Karpas-422 (cell line): ENCODE results near the gene LILRB5. TPM values are rescaled to one million over a fixed set of nuclear protein-coding genes. Genes with fewer than 3 reads are reported as not detected.

ENCODE experiments used
- DNase-seq: peaks from one replicate; pipeline ENCODE4 v3.0.0-alpha.2; 2015
- H2AFZ ChIP-seq: fragments of 200-600 bp; sonication (generic); 2 replicates; pipeline ENCODE4 v1.6.1; 2014; ENCODE audit warnings: antibody characterized with exemption, low read length, mixed read lengths
- H3K27ac ChIP-seq: fragments of 200-600 bp; sonication (generic); 2 replicates; pipeline ENCODE4 v1.5.1; 2014; ENCODE audit warnings: mild to moderate bottlenecking, low read length, moderate library complexity
- H3K27me3 ChIP-seq: fragments of 200-600 bp; sonication (generic); 2 replicates; pipeline ENCODE4 v1.6.1; 2014; ENCODE audit warnings: low read length, mixed read lengths
- H3K36me3 ChIP-seq: fragments of 200-600 bp; sonication (generic); 2 replicates; pipeline ENCODE4 v1.6.1; 2014; ENCODE audit warnings: low read length, mixed read lengths; ENCODE audit not compliant: insufficient read depth
- H3K4me1 ChIP-seq: fragments of 200-600 bp; sonication (generic); 2 replicates; pipeline ENCODE4 v1.6.1; 2014; ENCODE audit warnings: mild to moderate bottlenecking, low read length, mixed read lengths
- H3K4me2 ChIP-seq: fragments of 200-600 bp; sonication (generic); 2 replicates; pipeline ENCODE4 v1.6.1; 2014; ENCODE audit warnings: low read length, low read depth, mild to moderate bottlenecking; ENCODE audit not compliant: poor library complexity, severe bottlenecking
- H3K4me3 ChIP-seq: fragments of 200-600 bp; sonication (generic); 2 replicates; pipeline ENCODE4 v1.5.1; 2014; ENCODE audit warnings: mild to moderate bottlenecking, antibody characterized with exemption, low read length, mixed read lengths
- H3K79me2 ChIP-seq: fragments of 200-600 bp; sonication (generic); 2 replicates; pipeline ENCODE4 v1.6.1; 2014; ENCODE audit warnings: mild to moderate bottlenecking, low read length, mixed read lengths
- H3K9ac ChIP-seq: fragments of 200-600 bp; sonication (generic); 2 replicates; pipeline ENCODE4 v1.6.0; 2014; ENCODE audit warnings: low read length
- H3K9me2 ChIP-seq: fragments of 200-600 bp; sonication (generic), shearing (Covaris generic); replicated peaks from 2 replicates; pipeline ENCODE4 v1.6.0; 2014; ENCODE audit warnings: mild to moderate bottlenecking, low read length, moderate library complexity; ENCODE audit not compliant: insufficient read depth
- H3K9me3 ChIP-seq: fragments of 300-700, 200-600 bp; sonication (generic); 2 replicates; pipeline ENCODE4 v1.6.1; 2014; ENCODE audit warnings: low read length, mixed read lengths
- H4K20me1 ChIP-seq: fragments of 200-600 bp; sonication (generic); 2 replicates; pipeline ENCODE4 v1.6.1; 2014; ENCODE audit warnings: mild to moderate bottlenecking, antibody characterized with exemption, low read length, low read depth; ENCODE audit not compliant: insufficient read depth
- small RNA-seq: library from RNA; depleted of rRNA; stranded (forward); fragments of <200 nt; gene quantifications from one replicate; pipeline ENCODE3, GENCODE V24; 2014
- total RNA-seq: library from RNA; depleted of rRNA; stranded (reverse); fragments of >200 nt; shearing (Covaris generic); gene quantifications from 2 replicates; pipeline ENCODE4 v1.2.3, GENCODE V29; 2014; ENCODE audit warnings: low replicate concordance; rRNA removed

The LILRB5 gene
- total RNA-seq, 1 experiment from 2014 or later: not detected

DNA sequence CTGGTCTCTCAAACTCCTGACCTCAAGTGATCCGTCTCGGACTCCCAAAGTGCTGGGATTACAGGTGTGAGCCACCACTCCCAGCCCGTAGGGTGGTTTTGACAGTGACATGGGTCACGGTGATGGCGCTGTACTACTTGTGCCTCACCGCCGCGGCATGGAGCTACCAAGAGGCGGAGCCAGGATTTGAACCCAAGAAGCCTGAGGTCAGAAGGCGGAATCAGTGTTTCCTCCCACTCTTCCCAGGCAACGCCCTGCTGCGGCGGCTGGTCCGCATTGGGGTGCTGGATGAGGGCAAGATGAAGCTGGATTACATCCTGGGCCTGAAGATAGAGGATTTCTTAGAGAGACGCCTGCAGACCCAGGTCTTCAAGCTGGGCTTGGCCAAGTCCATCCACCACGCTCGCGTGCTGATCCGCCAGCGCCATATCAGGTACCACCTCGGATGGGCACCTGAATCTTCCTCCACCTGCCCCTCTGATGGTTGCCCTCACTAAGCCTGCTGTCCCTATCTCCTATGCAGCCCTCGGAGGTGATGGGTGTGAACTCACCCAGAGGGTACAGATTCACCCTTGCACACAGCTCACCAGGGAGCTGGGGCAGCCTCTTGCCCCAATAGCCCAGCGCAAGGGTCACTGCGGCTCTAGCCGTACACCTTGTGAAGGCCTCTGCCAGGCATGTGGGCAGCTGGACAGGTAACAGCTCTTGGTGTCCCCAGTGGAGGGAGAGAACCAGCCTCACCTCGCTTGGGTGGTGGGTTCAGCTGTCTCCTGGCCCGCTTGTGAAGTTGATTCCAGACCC is 50.8 kb downstream of the LILRB5 start:
- peak; percentile 39 for DNase-seq
- Histone ChIP-seq H3K27ac (no peak overlapping the region), H4K20me1 (peaks cover 75% of the 10 kb centered on the region), H2AFZ (no peak overlapping the region), H3K79me2 (peaks cover 44% of the 10 kb centered on the region), H3K4me3 (no peak overlapping the region), H3K9me2 (no peaks in the 10 kb centered on the region), H3K4me1 (peaks cover 18% of the 10 kb centered on the region), H3K36me3 (peaks cover 62% of the 10 kb centered on the region), H3K27me3 (no peaks in the 10 kb centered on the region), H3K9ac (no peak overlapping the region), H3K4me2 (no peak overlapping the region), H3K9me3 (no peaks in the 10 kb centered on the region)

DNA sequence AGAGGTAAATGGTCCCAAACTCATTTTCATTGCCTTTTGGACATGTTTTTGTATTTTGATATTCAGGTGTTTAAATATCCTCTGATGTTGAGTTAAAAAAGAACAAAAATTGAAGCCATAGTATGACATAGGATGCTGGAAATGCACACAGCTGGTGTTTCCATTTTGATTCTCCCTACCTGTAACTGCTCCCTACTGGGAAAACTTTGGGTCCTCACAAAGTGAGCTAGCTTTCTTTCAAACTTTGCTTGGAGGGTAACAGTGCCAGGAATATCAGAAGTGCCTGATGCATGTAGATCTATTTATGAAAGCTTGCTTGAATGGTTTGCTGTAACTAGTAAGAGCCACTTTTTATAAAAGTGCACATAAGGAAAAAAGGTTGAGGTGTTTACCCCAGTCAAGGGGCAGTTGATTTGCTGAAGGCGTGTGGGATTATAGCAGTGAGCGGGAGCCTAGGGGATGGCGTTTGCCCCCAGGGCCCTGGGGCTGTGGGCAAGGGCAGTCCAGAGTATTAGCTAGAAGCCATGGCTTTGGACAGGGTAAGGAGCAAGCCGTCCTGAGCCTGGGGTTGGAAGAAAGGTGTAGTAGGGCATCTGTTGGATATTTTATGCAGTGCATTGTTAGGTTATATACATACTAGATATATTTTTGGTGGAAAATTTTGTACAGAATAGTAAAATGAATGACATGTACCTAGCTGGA is 52.2 kb downstream of the LILRB5 start:
- H3K79me2 ChIP-seq: peaks cover 47% of the 10 kb centered on the region
- H3K9me3 ChIP-seq: no peaks in the 10 kb centered on the region
- H2AFZ ChIP-seq: no peak overlapping the region
- peaks cover 77% of the 10 kb centered on the region for H4K20me1 ChIP-seq
- no peak overlapping the region for H3K27ac ChIP-seq
- no peak for DNase-seq
- no peak overlapping the region for H3K4me3 ChIP-seq
- peaks cover 65% of the 10 kb centered on the region for H3K36me3 ChIP-seq
- no peak overlapping the region for H3K9ac ChIP-seq
- no peaks in the 10 kb centered on the region for H3K27me3 ChIP-seq
- no peaks in the 10 kb centered on the region for H3K9me2 ChIP-seq
- H3K4me1 ChIP-seq: peaks cover 21% of the 10 kb centered on the region
- H3K4me2 ChIP-seq: no peak overlapping the region

GRCh38 chr19:54203151-54203611 is 53.9 kb downstream of the LILRB5 start:
- peak overlapping the region; percentile 71; the same call in 1 of the 2 replicates for H3K9ac ChIP-seq
- H3K4me3 ChIP-seq: no peak overlapping the region
- H3K27ac ChIP-seq: no peak overlapping the region

GRCh38 chr19:54201980-54202379 is 55.1 kb downstream of the LILRB5 start:
- Histone ChIP-seq H3K27me3 (no peaks in the 10 kb centered on the region), H3K27ac (peak overlapping the region; percentile 69; the same call in 1 of the 2 replicates), H2AFZ (no peak overlapping the region), H4K20me1 (peaks cover 58% of the 10 kb centered on the region), H3K9me2 (no peaks in the 10 kb centered on the region), H3K4me3 (peak overlapping the region; percentile 85), H3K4me2 (peak overlapping the region; percentile 90), H3K9me3 (no peaks in the 10 kb centered on the region), H3K36me3 (peaks cover 57% of the 10 kb centered on the region), H3K4me1 (peaks cover 29% of the 10 kb centered on the region), H3K79me2 (peaks cover 47% of the 10 kb centered on the region), H3K9ac (peak overlapping the region; percentile 71)
- peak; percentile 42 for DNase-seq

More at GRCh38 chr19:54203151-54203611, 53.9 kb downstream of the LILRB5 start:
- peaks cover 65% of the 10 kb centered on the region for H3K36me3 ChIP-seq
- no peaks in the 10 kb centered on the region for H3K27me3 ChIP-seq
- H3K4me1 ChIP-seq: peaks cover 29% of the 10 kb centered on the region
- H3K9me3 ChIP-seq: no peaks in the 10 kb centered on the region
- H4K20me1 ChIP-seq: peaks cover 66% of the 10 kb centered on the region
- H3K79me2 ChIP-seq: peaks cover 47% of the 10 kb centered on the region
- no peak overlapping the region for H2AFZ ChIP-seq
- peak overlapping the region; percentile 90 for H3K4me2 ChIP-seq
- no peaks in the 10 kb centered on the region for H3K9me2 ChIP-seq
- DNase-seq: no peak

DNA sequence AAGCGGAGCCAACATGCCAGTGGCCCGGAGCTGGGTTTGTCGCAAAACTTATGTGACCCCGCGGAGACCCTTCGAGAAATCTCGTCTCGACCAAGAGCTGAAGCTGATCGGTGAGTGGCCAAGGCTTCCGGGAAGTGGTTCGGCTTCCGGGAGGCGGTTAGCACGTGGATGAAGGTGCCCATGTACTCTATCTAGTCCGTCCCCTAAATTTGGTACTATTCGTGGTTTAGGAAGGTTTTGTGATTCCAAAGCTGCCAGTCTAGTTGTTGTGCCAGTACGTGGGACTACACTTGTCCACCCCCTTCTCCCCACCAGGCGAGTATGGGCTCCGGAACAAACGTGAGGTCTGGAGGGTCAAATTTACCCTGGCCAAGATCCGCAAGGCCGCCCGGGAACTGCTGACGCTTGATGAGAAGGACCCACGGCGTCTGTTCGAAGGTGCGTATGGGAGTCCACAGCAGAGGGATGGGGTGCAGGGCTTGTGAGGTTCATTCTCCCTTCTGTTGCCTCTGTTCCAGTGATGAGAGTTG is 55.8 kb downstream of the LILRB5 start:
- peaks cover 52% of the 10 kb centered on the region for H4K20me1 ChIP-seq

More for the DNA sequence above, 55.8 kb downstream of the LILRB5 start:
- no peak for DNase-seq
- H3K9me2 ChIP-seq: no peaks in the 10 kb centered on the region
- no peaks in the 10 kb centered on the region for H3K9me3 ChIP-seq
- H3K4me2 ChIP-seq: peak overlapping the region; percentile 90
- no peaks in the 10 kb centered on the region for H3K27me3 ChIP-seq
- H3K4me1 ChIP-seq: peaks cover 29% of the 10 kb centered on the region
- no peak overlapping the region for H2AFZ ChIP-seq
- H3K79me2 ChIP-seq: peaks cover 47% of the 10 kb centered on the region
- peak overlapping the region; percentile 69 for H3K27ac ChIP-seq
- H3K36me3 ChIP-seq: peaks cover 51% of the 10 kb centered on the region
- peak overlapping the region; percentile 85 for H3K4me3 ChIP-seq
- peak overlapping the region; percentile 71 for H3K9ac ChIP-seq

Small RNAs within 50 kb of the gene (small RNA-seq; reads per million reads assigned to genes)
- gene AC245884.12 (not detected), gene MIR4752 (not detected), gene RNU6-1307P (not detected)

Other genes with a start within 250 kb of the LILRB5 start
- not detected in 2 replicates for gene VSTM1, start 193.4 kb downstream of the LILRB5 start, total RNA-seq
- gene TARM1, start 175.9 kb downstream of the LILRB5 start, total RNA-seq: not detected in 2 replicates
- 0.22 TPM in 1 of 2 replicates, not detected in the other for gene OSCAR, start 156.5 kb downstream of the LILRB5 start, total RNA-seq
- gene NDUFA3, start 154.4 kb downstream of the LILRB5 start, total RNA-seq: 79.5 and 105 TPM in 2 replicates
- gene TFPT, start 141.6 kb downstream of the LILRB5 start, total RNA-seq: 21.5 and 39.9 TPM in 2 replicates
- gene PRPF31, start 141.5 kb downstream of the LILRB5 start, total RNA-seq: 25.2 and 61.3 TPM in 2 replicates
- 31.2 and 45.0 TPM in 2 replicates for gene CNOT3, start 119.5 kb downstream of the LILRB5 start, total RNA-seq
- 1.6 and 14.0 TPM in 2 replicates for gene LENG1, start 97.6 kb downstream of the LILRB5 start, total RNA-seq
- 6.2 TPM in 1 of 2 replicates, not detected in the other for gene TMC4, start 84.1 kb downstream of the LILRB5 start, total RNA-seq
- gene MBOAT7, start 67.7 kb downstream of the LILRB5 start, total RNA-seq: 85.6 and 90.0 TPM in 2 replicates
- gene TSEN34, start 66.0 kb downstream of the LILRB5 start, total RNA-seq: 28.1 and 39.8 TPM in 2 replicates
- gene RPS9, start 56.4 kb downstream of the LILRB5 start, total RNA-seq: 3,304 and 6,295 TPM in 2 replicates
- gene LILRB3, start 34.3 kb downstream of the LILRB5 start, total RNA-seq: 0.11 TPM in 1 of 2 replicates, not detected in the other
- gene LILRA6, start 14.5 kb downstream of the LILRB5 start, total RNA-seq: not detected in 2 replicates
- gene LILRB2, start 23.8 kb upstream of the LILRB5 start, total RNA-seq: 0.22 and 0.61 TPM in 2 replicates
- gene LILRA5, start 55.9 kb upstream of the LILRB5 start, total RNA-seq: not detected in 2 replicates
- gene LILRA4, start 81.9 kb upstream of the LILRB5 start, total RNA-seq: 0.75 and 10.5 TPM in 2 replicates
- gene LAIR1, start 107.7 kb upstream of the LILRB5 start, total RNA-seq: 0.15 and 0.61 TPM in 2 replicates
- not detected in 2 replicates for gene TTYH1, start 158.2 kb upstream of the LILRB5 start, total RNA-seq
- 88.3 and 99.4 TPM in 2 replicates for gene LENG8, start 191.9 kb upstream of the LILRB5 start, total RNA-seq
- gene LENG9, start 206.5 kb upstream of the LILRB5 start, total RNA-seq: 5.0 and 14.1 TPM in 2 replicates
- not detected in 2 replicates for gene CDC42EP5, start 216.0 kb upstream of the LILRB5 start, total RNA-seq
- not detected in 2 replicates for gene LAIR2, start 245.6 kb upstream of the LILRB5 start, total RNA-seq